Prostate gland (tissue), 2 donors: ENCODE data around the gene PTTG1. TPM values are rescaled to one million over a fixed set of nuclear protein-coding genes. Genes with fewer than 3 reads are reported as not detected.

Experiments
- DNase-seq: peaks from one replicate; pipeline ENCODE4 v3.0.0-alpha.2; 2019; ENCODE audit warnings: low spot score
- H3K27ac ChIP-seq, 2 donors: fragments of 200-600 bp; sonication (generic); 2 replicates each; pipeline ENCODE4 v1.5.1; 2017 to 2019
- H3K27me3 ChIP-seq: fragments of 200-600 bp; sonication (generic); replicated peaks from 2 replicates; pipeline ENCODE4 v1.5.1; 2019; ENCODE audit not compliant: insufficient read depth
- H3K36me3 ChIP-seq, 2 donors: fragments of 200-600 bp; sonication (generic); 1 replicate in 1 of 2; 2 replicates in 1 of 2; pipeline versions ENCODE4 v1.5.1 to v1.8.1; 2017 to 2019
- H3K4me1 ChIP-seq: fragments of 200-600 bp; sonication (generic); replicated peaks from 2 replicates; pipeline ENCODE4 v1.5.1; 2019
- H3K4me3 ChIP-seq, 2 donors: fragments of 200-600 bp; sonication (generic); 2 replicates each; pipeline ENCODE4 v1.5.1; 2017 to 2019
- H3K9me3 ChIP-seq: fragments of 200-600 bp; sonication (generic); 2 replicates; pipeline ENCODE4 v1.5.1; 2017
- CTCF ChIP-seq, 4 experiments: fragments of 200-600 bp in 2 of 4; fragments of 450-650 bp in 2 of 4; sonication (generic) in 2 of 4; IDR thresholded peaks; 1 replicate in 3 of 4; 2 replicates in 1 of 4; pipeline ENCODE4 v1.5.1; 2016 to 2019; ENCODE audit warnings: antibody characterized with exemption in 4 of 4, mild to moderate bottlenecking in 2 of 4, moderate library complexity in 2 of 4
- POLR2A ChIP-seq: fragments of 450-650 bp; IDR thresholded peaks from one replicate; pipeline ENCODE4 v1.6.1; 2016; ENCODE audit warnings: antibody characterized with exemption, mild to moderate bottlenecking
- POLR2AphosphoS5 ChIP-seq: sonication (generic); formaldehyde crosslinking; IDR thresholded peaks from one replicate; pipeline ENCODE4 v1.6.1; 2017; ENCODE audit warnings: antibody characterized with exemption
- WGBS: methylation state at CpG from one replicate; pipeline ENCODE4 v1.1.5; 2018; 5-methylcytosine and 5-hydroxymethylcytosine counted together
- intact Hi-C: fragments of 100-400 bp; cut with DNase I; formaldehyde crosslinking; loops from one replicate; pipeline ENCODE4 v1.14.2; 2022
- total RNA-seq, 2 donors: library from RNA; depleted of rRNA; stranded (reverse); fragments of >200 nt; gene quantifications; one replicate each; pipeline ENCODE4 v1.1.0, GENCODE V29; 2016

PTTG1 gene
- total RNA-seq, 2 donors from 2014 or later = 4.3 to 44.9 TPM

- H3K36me3 ChIP-seq = no peaks in the 10 kb centered on the region
- no peaks in the 10 kb centered on the region for H3K9me3 ChIP-seq
- WGBS = 6% methylated on average over 18 of the region's 18 CpGs
- intact Hi-C loops = no loop called here
- H3K27me3 ChIP-seq = peaks cover 4% of the 10 kb centered on the region
- peak overlapping the region in 1 of 2 donors; percentile 16 for H3K4me3 ChIP-seq
- no peak overlapping the region for H3K27ac ChIP-seq
- H3K4me1 ChIP-seq = no peaks in the 10 kb centered on the region
- DNase-seq = peak; percentile 32
- TF ChIP-seq CTCF (IDR thresholded peaks at IDR 0.05) (peak in 3 of 4 experiments; percentile 42 to 58 (median 48)), POLR2A (no peak)
Measured at GRCh38 chr5:160438316-160439204, 16.9 kb downstream of the PTTG1 start.

GRCh38 chr5:160439205-160439600 is 17.5 kb downstream of the PTTG1 start:
- Histone ChIP-seq H3K36me3 (no peaks in the 10 kb centered on the region), H3K4me1 (no peaks in the 10 kb centered on the region), H3K27me3 (peaks cover 4% of the 10 kb centered on the region), H3K4me3 (peak overlapping the region; percentile 16 to 21), H3K9me3 (no peaks in the 10 kb centered on the region), H3K27ac (no peak overlapping the region)
- TF ChIP-seq CTCF (IDR thresholded peaks at IDR 0.05) (peak; percentile 70 to 93 (median 78)), POLR2AphosphoS5 (peak; percentile 19), POLR2A (no peak)
- intact Hi-C loops = no loop called here
- WGBS = 3% methylated on average over 11 of the region's 11 CpGs
- peak; percentile 71 for DNase-seq

GRCh38 chr5:160441311-160441781 is 19.7 kb downstream of the PTTG1 start:
- no peaks in the 10 kb centered on the region for H3K9me3 ChIP-seq
- no peak overlapping the region for H3K27ac ChIP-seq
- no peak overlapping the region for H3K4me3 ChIP-seq
- intact Hi-C loops = no loop called here
- DNase-seq = no peak
- no peaks in the 10 kb centered on the region for H3K4me1 ChIP-seq
- TF ChIP-seq CTCF (IDR thresholded peaks at IDR 0.05) (no peak), POLR2AphosphoS5 (no peak), POLR2A (no peak)
- WGBS = 87% methylated on average over 1 of the region's 1 CpG
- H3K27me3 ChIP-seq = no peaks in the 10 kb centered on the region
- H3K36me3 ChIP-seq = no peaks in the 10 kb centered on the region

GRCh38 chr5:160442824-160443431 is 21.3 kb downstream of the PTTG1 start:
- 49% methylated on average over 4 of the region's 4 CpGs for WGBS
- TF ChIP-seq POLR2AphosphoS5 (no peak), POLR2A (no peak), CTCF (IDR thresholded peaks at IDR 0.05) (no peak)
- Histone ChIP-seq H3K36me3 (no peaks in the 10 kb centered on the region), H3K4me1 (no peaks in the 10 kb centered on the region), H3K27me3 (no peaks in the 10 kb centered on the region), H3K9me3 (no peaks in the 10 kb centered on the region), H3K4me3 (no peak overlapping the region), H3K27ac (no peak overlapping the region)
- intact Hi-C loops = no loop called here
- no peak for DNase-seq
